GM18505 (cell line): Measurements from ENCODE around the gene HRCT1.

Experiments
- ATAC-seq: cut with Tn5 transposase; IDR thresholded peaks from one replicate; pipeline ENCODE4 v1.9.1; 2021; ENCODE audit not compliant: unreplicated experiment
- POLR2A ChIP-seq: IDR thresholded peaks from 4 replicates; pipeline ENCODE4 v1.6.1; 2011; ENCODE audit warnings: borderline replicate concordance; ENCODE audit not compliant: insufficient read depth, insufficient read length; ENCODE audit errors: extremely low read depth

The HRCT1 gene

GRCh38 chr9:35952526-35953191, 46.7 kb downstream of the HRCT1 start:
- no peak for ATAC-seq
- TF ChIP-seq POLR2A, result no peak

- no peak for ATAC-seq
- no peak for TF ChIP-seq POLR2A
Observed at GRCh38 chr9:35954942-35955546, 49.0 kb downstream of the HRCT1 start.

- ATAC-seq, result no peak
- no peak for TF ChIP-seq POLR2A
Observed at GRCh38 chr9:35956651-35957050, 50.6 kb downstream of the HRCT1 start.
